Ammon's horn (tissue), 1 donor: ENCODE data around the gene FAM181B.
A peak's percentile ranks its signal among the peaks of the same experiment; 100 is the strongest.
"Not testable (repeated sequence)": the region's sequence is repeated elsewhere in the genome, so short reads cannot be mapped to it uniquely, and the experiment has no call there.

ENCODE experiments used
- DNase-seq: peaks from one replicate; pipeline ENCODE4 v3.0.0-alpha.2; 2016; ENCODE audit warnings: low spot score

Gene FAM181B

GRCh38 chr11:82732734-82733443 lies 775 bp downstream of the FAM181B start:
- no peak for DNase-seq

DNA sequence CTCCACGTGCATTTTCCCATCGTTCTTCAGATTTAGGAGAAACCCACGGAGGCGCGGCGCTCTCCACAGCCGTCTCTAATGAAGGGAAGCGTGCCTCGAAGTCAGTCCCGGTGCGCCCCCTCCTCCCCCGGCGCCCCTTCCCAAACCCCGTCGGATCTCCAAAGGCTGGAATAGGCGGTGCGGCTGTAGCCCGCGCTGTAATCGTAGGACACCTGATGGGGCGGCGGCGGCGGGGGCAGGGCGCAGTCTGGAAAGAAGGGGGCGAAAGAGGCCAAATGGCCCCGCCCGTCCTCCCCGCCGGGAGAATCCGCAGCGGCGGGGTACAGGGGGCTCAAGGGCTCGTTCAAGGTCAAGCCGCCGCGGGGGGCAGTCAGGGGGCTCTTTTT lies 1.3 kb downstream of the FAM181B start:
- no peak for DNase-seq

GRCh38 chr11:82731691-82732277 lies 1.9 kb downstream of the FAM181B start:
- DNase-seq = no peak

DNA sequence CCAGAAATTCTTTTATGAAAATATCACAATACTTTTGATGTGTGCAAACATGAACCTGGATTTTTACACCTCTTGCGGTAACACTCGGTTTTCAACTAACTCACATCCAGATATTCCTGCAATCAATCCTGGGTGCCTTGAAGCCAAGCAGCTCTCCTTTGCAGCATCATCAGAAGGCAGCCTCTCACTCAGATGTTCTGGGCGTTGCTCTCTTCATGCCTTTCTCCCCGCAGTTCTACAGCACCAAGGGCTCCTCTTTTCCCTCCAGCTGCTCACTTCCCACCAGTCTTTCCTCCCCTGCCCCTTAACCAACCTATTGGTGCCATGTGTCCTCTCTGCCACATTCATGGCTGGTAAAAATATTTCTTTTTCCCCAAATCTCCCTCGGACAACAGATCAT lies 2.9 kb downstream of the FAM181B start:
- peak; percentile 43 for DNase-seq

DNA sequence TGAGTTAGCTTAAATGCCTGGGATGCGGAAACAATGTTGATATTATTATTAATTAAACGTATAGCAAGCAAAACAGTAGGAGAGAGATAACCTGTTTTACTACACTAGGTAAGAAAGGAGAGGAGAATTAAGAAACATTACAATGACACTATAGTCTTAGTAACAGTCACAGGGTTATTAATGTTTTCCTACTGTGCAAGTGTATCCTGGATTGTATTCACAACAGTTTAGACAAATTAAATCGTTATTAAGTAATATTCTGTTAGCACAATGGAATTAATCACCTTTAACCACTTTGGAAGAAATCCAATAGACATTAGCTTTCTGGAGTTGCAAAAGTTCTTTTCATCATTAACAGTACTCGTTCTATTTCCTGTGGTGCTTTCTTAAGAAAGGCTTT lies 3.4 kb downstream of the FAM181B start:
- no peak for DNase-seq

DNA sequence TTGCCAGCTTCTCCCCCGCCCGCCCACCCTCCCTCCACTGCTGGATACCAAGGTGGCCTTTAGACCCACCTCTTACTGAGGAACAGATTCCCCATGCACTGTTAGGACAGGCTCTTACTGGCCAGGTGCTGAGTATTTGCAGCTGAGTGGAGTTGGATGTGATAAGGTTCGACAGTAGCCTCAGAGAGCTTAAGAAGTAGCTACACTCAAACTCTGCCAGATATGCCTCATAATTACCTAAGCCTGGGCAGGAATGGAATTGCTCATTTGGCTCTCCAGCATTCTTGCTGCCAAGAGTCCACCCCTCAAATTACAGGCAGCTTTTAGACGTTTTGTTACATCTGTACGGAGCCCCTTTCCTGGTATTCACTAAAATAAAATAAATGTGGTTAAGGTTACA lies 9.6 kb downstream of the FAM181B start:
- no peak for DNase-seq

- no peak for DNase-seq
Measured at GRCh38 chr11:82722231-82722630, 11.4 kb downstream of the FAM181B start.

- DNase-seq = no peak
Measured at GRCh38 chr11:82720267-82721065, 13.2 kb downstream of the FAM181B start.

- DNase-seq = peak; percentile 82
Measured at GRCh38 chr11:82719361-82720105, 14.1 kb downstream of the FAM181B start.

DNA sequence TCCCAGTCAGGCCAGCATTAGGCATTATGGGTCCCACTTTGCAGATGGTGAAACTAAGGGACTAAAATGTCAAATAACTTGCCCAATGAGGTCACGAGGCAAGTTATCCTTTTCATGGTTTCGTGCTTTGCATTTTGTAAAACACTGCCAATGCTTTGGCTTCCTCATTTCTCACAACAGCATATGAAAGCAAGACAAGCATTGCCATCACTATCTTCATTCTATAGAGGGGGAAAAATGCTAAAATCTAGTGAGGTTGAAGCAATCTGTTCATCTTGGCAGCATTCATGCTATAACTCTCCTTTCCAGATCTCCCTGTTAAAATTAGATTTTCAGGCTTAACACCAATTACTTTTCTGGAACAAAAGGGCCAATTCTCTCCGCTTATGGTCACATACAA lies 14.8 kb downstream of the FAM181B start:
- DNase-seq = no peak

DNA sequence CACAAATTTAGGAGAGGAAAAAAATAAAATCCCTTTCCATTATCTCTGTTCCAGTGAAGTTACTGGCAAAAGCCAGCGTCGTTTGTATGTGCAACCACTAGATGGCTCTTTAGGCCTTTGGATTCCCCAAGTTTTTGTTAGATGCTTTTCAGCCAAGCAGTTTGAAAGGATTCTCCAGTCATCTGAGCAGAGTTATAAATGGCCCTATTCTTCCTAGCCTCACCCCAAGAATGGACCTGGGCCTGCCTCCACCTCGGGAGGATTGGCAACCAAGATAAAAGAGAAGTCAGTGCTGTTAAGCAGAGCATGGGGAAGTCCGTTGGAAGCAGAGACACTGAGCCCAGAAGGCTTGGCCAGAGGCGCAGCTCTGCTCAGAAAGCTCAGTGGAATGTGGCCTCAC lies 15.4 kb downstream of the FAM181B start:
- peak; percentile 91 for DNase-seq

DNA sequence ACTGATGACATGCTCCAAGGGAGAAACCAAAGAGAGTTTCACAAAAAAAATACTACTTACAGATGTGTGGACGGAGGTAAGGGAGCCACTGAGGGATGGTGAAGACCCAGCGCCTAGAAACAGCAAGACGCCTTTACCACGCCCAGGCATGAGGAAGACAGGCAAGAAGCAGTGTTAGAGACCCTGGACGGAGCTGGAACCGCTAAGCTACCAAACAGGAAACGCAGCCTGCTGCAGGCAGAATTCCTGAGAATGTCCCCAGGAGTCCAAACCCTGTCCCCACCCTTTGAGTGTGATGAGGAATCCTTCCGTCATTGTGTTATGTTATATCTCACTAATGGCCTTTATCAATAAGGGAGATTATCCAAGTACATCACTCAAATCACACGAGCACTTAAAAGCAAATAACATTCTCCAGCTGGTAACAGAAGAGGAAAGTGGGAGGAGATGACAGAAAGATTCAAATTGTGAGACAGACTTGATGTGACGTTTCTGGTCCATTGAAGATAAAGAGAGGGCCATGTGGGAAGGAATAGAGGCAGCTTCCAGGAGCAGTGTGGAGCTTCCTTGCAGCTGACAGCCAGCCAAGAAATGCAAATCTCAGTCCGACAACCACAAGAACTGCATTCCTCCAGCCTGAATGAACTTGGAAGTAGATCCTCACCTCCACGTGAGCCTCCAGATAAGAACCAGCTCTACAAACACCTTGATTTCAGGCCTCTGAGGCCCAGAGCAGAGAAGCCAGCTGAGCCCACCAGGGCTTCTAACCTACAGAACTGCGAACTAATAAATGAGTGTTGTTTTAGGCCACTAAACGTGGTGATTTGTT lies 19.1 kb downstream of the FAM181B start:
- DNase-seq = no peak

DNA sequence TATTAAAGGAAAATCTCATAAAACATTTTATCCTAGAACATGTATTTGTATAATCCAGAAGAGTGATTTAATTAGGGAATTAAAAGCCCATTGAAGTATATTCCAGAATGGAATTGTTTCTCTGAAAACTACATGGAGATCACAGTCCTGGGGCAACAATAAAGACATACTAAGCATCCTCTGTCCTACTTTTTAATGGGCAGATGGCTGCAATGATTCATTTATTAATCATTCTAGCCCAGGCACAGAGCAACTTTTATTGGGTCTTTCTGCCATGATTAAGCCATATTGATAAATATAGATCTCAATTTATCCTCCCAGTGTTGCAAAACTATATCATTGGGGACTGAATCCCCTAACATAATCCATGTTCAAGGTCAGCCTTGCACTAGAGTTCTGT lies 22.0 kb downstream of the FAM181B start:
- DNase-seq = no peak

GRCh38 chr11:82703796-82704195 lies 29.9 kb downstream of the FAM181B start:
- no peak for DNase-seq

DNA sequence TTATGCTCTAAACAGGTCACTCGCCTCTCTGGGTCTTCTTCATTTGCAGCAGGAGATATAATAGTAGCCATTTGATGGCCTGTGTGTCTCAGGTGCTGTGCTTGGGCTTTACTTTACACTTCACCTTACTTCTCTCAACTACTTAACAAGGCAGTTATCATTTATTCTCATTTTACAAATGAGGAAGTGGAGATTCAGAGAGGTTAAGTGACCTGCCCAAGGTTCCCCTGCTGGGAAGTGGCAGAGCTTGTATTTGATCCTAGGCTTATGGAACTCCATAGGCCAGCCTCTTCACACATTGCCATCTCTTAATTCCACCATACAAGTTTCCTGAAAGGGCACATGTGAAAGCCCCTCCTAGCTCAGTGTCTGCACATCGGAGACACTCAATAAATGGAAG lies 30.4 kb downstream of the FAM181B start:
- no peak for DNase-seq

GRCh38 chr11:82701847-82702520 lies 31.7 kb downstream of the FAM181B start:
- DNase-seq = peak; percentile 68

DNA sequence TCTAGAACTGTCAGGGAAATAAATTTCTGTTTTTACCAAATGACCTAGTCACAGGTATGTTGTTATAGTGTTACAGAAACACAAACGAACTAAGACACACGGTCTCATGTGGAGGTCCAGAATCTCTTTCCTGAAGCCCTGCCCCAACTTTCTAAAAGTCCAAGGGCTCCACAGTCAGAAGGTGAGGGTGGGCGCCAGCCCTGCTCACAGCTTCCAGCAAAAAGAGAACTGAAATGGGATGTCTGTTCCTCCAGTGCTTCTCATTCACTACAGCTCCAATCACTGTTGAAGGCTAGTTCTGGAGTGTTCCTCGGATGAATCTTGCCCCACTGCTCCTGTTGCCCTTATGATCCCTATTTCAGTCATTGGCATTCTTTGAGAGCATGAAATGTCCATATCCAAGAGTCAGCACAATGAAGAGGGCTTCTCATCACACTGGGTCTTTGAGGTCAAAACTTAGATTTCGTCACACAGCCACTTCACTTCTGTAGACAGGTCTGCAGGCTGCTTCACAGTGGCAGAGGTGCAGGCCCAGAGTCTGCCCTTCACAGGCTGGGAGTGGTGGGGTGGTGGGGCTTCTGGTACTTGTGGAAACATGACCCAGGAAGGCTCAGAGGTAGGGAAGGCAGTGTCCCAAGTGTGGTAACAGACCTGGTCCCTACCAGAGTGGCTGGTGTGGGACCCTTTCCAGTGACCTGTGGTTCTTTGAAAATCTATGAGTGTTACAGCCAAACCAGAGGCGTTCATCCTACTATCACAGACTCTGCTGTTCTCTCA lies 34.9 kb downstream of the FAM181B start:
- DNase-seq = no peak

DNA sequence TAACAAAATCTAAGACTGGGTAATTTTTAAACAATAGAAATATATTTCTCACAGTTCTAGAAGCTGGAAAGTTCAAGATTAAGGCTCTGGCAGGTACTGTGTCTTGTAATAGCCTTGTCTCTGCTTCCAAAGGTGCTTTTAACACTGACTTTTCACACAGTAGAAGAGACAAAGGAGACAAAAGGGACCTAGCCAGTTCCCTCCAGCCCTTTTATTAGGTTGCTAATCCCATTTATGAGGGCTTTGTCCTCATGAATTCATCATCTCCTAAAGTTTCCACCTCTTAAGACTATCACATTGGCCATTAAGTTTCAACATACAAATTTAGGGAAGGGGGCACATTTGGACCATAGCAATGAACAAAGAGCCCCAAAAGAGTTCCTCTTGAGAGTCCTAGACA lies 40.7 kb downstream of the FAM181B start:
- DNase-seq = no peak

DNA sequence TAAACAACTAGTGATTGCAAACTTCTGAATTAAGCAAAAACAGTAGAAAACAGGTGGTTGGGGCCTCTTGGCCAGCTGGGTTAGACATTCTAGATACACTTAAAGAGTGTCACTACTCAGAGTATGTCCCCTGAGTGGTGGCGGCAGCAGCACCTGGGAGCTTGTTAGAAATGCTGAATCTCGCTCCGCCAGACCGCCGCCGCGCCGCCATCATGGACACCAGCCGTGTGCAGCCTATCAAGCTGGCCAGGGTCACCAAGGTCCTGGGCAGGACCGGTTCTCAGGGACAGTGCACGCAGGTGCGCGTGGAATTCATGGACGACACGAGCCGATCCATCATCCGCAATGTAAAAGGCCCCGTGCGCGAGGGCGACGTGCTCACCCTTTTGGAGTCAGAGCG lies 44.3 kb downstream of the FAM181B start:
- not testable (repeated sequence) for DNase-seq

GRCh38 chr11:82686211-82686610 lies 47.5 kb downstream of the FAM181B start:
- no peak for DNase-seq
